ENCODE results near the gene PMPCB. TPM values are rescaled to one million over a fixed set of nuclear protein-coding genes. Genes with fewer than 3 reads are reported as not detected.

PMPCB gene
- total and polyA plus RNA-seq, 10 of the 15 experiments (the other 5 are each of a cell fraction or from before 2014, with no cell fraction given), result 70.3 to 163 (median 102) TPM

- TF ChIP-seq YY1 (IDR thresholded peaks at IDR 0.05; ENCODE audit: low read depth, low read length) (no peak), RELB (IDR thresholded peaks at IDR 0.05; ENCODE audit: low read depth) (no peak), HSF1 (IDR thresholded peaks at IDR 0.05; ENCODE audit: low read depth, low read length) (no peak), ZBTB11 (CRISPR knock-in tag; IDR thresholded peaks at IDR 0.05) (peak; percentile 53; the same call in 1 of the 2 replicates), MAX (IDR thresholded peaks at IDR 0.05; ENCODE audit: low read depth, low read length) (peak; percentile 40; the same call in 1 of the 2 replicates), POLR2AphosphoS2 (IDR thresholded peaks at IDR 0.05; ENCODE audit: low read depth, low read length) (no peak), MTA3 (IDR thresholded peaks at IDR 0.05; ENCODE audit: borderline replicate concordance, low read length) (peak; percentile 7; the same call in 1 of the 2 replicates), MXI1 (IDR thresholded peaks at IDR 0.05; ENCODE audit: low read depth, low read length) (peak; percentile 50; the same call in 1 of the 2 replicates), HDAC6 (IDR thresholded peaks at IDR 0.05; ENCODE audit: unreplicated experiment) (peak; percentile 9), CREB1 (IDR thresholded peaks at IDR 0.05; ENCODE audit: low read depth) (no peak), ZBTB33 (IDR thresholded peaks at IDR 0.05) (no peak)
- ChIA-PET CTCF (interaction anchor here (1.2 to 1.5 kb wide), 3 partner anchors 14 to 62 kb away, joined by 3 read pairs; no protein-coding TSS in a partner anchor), SMC1A (ENCODE audit: uncharacterized antibody, unreplicated experiment) (interaction anchor here (0.8 to 1.9 kb wide), 4 partner anchors 8 to 48 kb away, joined by 3 to 5 read pairs (median 4); no protein-coding TSS in a partner anchor), POLR2A (interaction anchor here (0.5 kb wide), 1 partner anchor 10 kb away, joined by 4 read pairs; no protein-coding TSS in a partner anchor), RAD21 (ENCODE audit: unreplicated experiment) (interaction anchor here (0.6 kb wide), 2 partner anchors 15 to 211 kb away, joined by 3 read pairs; no protein-coding TSS in a partner anchor)
- H3K27me3 ChIP-seq (replicated peaks in 1 of 2; ENCODE audit: control insufficient read depth in 2 of 2, insufficient read depth in 2 of 2, low read length in 1 of 2), result no peaks in the 10 kb centered on the region
- peak overlapping the region; percentile 92 for H3K9ac ChIP-seq (ENCODE audit: control insufficient read depth, insufficient read depth, low read length)
- H4K20me1 ChIP-seq (ENCODE audit: control insufficient read depth, insufficient read depth), result no peaks in the 10 kb centered on the region
- DNase-seq (ENCODE audit: low read depth, low spot score) (no peak), FAIRE-seq (no peak), ATAC-seq (peak; percentile 32)
- under 1% methylated on average over 26 of the region's 26 CpGs for WGBS (ENCODE audit: insufficient coverage, insufficient replicate concordance, low lambda C conversion rate, missing lambda C conversion rate)
- H3K4me1 ChIP-seq (ENCODE audit: control insufficient read depth, insufficient read depth, low read length), result peaks cover 7% of the 10 kb centered on the region
- peak overlapping the region; percentile 77 for H3K4me2 ChIP-seq (ENCODE audit: control insufficient read depth, insufficient read depth)
- H3K79me2 ChIP-seq (ENCODE audit: control insufficient read depth, insufficient read depth, low read length), result peaks cover 70% of the 10 kb centered on the region
- H3K9me3 ChIP-seq (replicated peaks; ENCODE audit: control insufficient read depth, insufficient read depth, low read length), result no peaks in the 10 kb centered on the region
- peak overlapping the region; percentile 87 for H3K27ac ChIP-seq (ENCODE audit: control insufficient read depth, insufficient read depth)
- in situ Hi-C loops (cut with MboI), result loop anchor here (25.0 kb wide), 1 partner anchor 1743 kb away; no protein-coding TSS in a partner anchor
- peak overlapping the region; percentile 97 for H2AFZ ChIP-seq (ENCODE audit: control insufficient read depth, low read depth, low read length)
- peak overlapping the region; percentile 83 for H3K4me3 ChIP-seq
- intact Hi-C loops (cut with micrococcal nuclease; ENCODE audit: unreplicated experiment), result loop anchor here (1.0 to 10.0 kb wide), 3 partner anchors 47 to 199 kb away; partner anchors contain the start of genes NAPEPLD and PMPCB
- BruUV-seq (replicated peaks), result TSS peak; percentile 63
- peaks cover 0 to 19% of the 10 kb centered on the region in 2 experiments; a peak in 2 of 4 replicates for H3K36me3 ChIP-seq (ENCODE audit: control insufficient read depth in 2 of 2, insufficient read depth in 2 of 2, low read length in 1 of 2)
Measured at GRCh38 chr7:103343758-103344452, 46.7 kb downstream of the PMPCB start.

Data from GM12878 (cell line).